Measurements from ENCODE around the gene PLAGL2.
A peak's percentile ranks its signal among the peaks of the same experiment; 100 is the strongest.
"Not testable (repeated sequence)": the region's sequence is repeated elsewhere in the genome, so short reads cannot be mapped to it uniquely, and the experiment has no call there.

The PLAGL2 gene

DNA sequence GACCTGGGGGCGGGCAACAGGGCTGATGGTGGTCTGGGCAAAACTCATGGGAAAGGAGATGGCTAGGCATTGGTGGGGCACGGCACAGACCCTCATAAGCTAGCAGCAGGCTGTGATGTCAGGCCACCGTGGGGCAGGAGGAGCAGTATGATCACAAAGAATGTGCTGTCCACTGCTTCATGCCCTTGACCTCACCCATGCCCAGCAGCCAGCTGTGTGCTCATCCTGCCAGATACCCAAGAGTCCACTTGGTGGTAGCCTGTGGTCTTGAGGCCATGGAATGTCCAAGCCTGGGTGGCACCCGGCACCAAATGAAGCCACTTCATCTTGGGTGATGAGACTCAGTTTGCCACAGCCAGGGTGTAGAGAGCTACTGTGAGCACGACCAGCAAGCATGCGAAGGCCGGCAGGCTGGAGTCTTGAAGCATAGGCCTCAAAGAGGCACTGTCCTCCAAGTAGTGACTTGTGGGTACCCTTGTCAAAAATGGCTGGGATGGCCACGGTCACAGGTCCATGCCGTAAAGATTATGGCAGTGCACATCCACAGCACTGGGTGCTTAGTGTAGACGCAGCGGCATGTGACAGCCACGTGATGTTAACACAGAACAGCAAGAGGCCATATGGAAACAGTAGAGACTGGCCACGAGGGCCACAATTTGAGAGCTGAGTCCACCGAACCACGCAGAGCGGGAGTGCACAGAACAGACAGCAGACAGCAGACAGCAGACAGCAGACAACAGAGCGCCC is 19.0 kb downstream of the PLAGL2 start:
- no peaks in the 10 kb centered on the region for H3K9me3 Mint-ChIP-seq
- peaks cover 41% of the 10 kb centered on the region for H3K4me1 Mint-ChIP-seq (ENCODE audit: low read depth)
- H3K27ac Mint-ChIP-seq: peak overlapping the region; percentile 17
- H3K27me3 Mint-ChIP-seq: no peaks in the 10 kb centered on the region
- peaks cover 17% of the 10 kb centered on the region for H3K36me3 Mint-ChIP-seq (ENCODE audit: low read depth)
- H3K4me3 Mint-ChIP-seq: peak overlapping the region; percentile 36

DNA sequence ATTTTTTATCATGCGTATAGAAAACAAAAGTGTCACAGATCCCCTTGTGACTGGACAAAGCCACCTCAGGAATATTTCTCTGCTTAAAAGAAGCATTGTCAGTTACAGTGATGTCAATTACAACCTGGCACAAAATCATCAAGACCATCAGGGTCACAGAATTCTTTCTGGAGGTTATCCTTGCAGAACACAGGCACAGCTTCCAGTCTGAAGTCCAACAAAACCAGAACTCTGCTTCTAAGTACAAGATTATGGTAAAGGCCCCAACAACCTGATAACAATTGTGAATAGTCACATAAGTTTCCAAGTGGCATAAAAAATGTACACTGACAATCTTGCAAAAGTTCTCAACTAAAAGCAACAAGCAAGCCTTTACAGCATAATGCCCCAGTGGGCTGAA is 21.0 kb downstream of the PLAGL2 start:
- Mint-ChIP-seq H3K27me3 (no peaks in the 10 kb centered on the region), H3K4me3 (no peak overlapping the region), H3K27ac (no peak overlapping the region), H3K4me1 (ENCODE audit: low read depth) (peaks cover 25% of the 10 kb centered on the region), H3K36me3 (ENCODE audit: low read depth) (peaks cover 4% of the 10 kb centered on the region), H3K9me3 (no peaks in the 10 kb centered on the region)

DNA sequence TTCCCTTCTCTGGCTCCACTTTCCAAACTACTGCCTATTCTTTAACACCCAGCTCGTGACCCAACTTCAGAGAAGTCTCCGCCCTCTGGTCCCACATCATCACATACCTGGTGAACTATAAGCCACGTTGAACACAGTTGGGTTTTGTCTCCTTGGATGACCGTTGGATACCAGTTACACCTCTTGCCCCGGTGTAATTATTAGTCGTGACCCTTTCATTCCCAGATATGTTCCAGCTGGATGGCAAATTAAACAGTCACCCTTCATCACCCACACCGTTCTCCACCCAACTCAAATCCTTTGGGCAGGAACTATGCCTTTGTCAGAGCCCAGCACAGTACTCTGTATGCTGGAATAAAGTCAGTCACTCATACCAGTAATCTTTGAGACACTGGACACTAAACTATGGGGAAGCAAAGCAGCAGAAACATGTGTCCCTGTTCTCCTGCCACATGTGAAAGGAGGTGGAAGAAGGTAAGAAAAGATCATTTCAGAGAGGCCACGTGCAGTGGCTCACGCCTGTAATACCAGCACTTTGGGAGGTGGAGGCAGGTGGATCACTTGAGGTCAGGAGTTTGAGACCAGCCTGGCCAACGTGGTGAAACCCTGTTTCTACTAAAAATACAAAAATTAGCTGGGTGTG is 22.5 kb downstream of the PLAGL2 start:
- Mint-ChIP-seq H3K27ac (no peak overlapping the region), H3K4me3 (no peak overlapping the region), H3K27me3 (no peaks in the 10 kb centered on the region), H3K36me3 (ENCODE audit: low read depth) (peaks cover 4% of the 10 kb centered on the region), H3K4me1 (ENCODE audit: low read depth) (peaks cover 13% of the 10 kb centered on the region), H3K9me3 (no peaks in the 10 kb centered on the region)

DNA sequence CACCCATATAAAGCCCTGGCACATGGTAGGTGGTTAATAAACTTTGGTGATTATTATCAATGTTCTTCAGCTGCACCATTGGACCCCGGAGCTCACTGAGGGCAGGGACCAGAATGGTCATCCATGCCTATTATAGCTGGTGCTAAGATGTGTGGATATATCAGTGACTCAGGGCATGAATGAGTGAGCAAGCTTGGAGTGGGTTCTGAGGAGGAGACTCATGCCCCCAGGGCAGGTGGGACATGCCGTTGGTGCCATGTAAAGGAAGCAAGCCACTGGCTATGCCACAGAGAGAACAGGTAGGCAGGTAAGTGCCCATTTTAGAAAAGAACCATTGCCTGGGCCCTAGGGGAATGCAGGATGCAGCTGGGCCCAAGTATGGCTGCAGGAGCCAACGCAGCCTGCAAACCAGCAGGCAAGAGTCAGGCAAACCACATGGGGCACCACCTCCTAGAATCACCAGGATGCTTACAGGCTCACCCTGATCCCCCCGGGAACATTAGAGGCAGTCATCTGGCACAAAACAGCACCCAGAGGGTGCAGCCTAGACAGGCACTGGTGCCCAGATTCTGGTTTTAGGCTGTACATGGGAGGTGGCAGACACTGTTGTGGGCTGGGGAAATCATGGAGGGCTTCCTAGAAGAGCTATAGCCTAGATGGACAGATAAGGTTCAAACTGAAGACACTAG is 23.5 kb downstream of the PLAGL2 start:
- H3K27me3 Mint-ChIP-seq: no peaks in the 10 kb centered on the region
- no peak overlapping the region for H3K27ac Mint-ChIP-seq

DNA sequence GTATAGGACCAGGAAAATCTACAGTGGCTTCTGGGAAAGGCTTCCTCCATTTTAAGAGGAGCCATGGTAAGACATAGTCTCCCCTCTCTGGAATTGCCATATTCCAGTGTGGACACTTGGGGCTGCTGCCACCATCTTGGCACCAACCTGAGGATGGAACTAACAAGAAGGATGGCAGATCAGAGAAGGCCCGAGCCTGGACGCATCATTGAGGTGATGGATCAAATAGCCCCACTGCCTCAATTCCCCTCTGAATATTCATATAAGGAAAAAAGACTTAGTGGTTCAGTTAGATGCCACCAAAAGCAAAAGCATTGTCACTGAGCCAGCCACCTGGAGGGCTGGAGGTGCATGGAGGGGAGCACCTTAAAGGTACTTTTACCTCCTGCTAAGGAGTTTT is 25.9 kb downstream of the PLAGL2 start:
- no peak overlapping the region for H3K4me3 Mint-ChIP-seq
- peaks cover 5% of the 10 kb centered on the region for H3K36me3 Mint-ChIP-seq (ENCODE audit: low read depth)
- no peaks in the 10 kb centered on the region for H3K27me3 Mint-ChIP-seq
- no peak overlapping the region for H3K27ac Mint-ChIP-seq
- no peaks in the 10 kb centered on the region for H3K9me3 Mint-ChIP-seq
- no peaks in the 10 kb centered on the region for H3K4me1 Mint-ChIP-seq (ENCODE audit: low read depth)

More for the DNA sequence above, 23.5 kb downstream of the PLAGL2 start:
- peaks cover 5% of the 10 kb centered on the region for H3K4me1 Mint-ChIP-seq (ENCODE audit: low read depth)
- no peak overlapping the region for H3K4me3 Mint-ChIP-seq
- peaks cover 4% of the 10 kb centered on the region for H3K36me3 Mint-ChIP-seq (ENCODE audit: low read depth)
- H3K9me3 Mint-ChIP-seq: no peaks in the 10 kb centered on the region

DNA sequence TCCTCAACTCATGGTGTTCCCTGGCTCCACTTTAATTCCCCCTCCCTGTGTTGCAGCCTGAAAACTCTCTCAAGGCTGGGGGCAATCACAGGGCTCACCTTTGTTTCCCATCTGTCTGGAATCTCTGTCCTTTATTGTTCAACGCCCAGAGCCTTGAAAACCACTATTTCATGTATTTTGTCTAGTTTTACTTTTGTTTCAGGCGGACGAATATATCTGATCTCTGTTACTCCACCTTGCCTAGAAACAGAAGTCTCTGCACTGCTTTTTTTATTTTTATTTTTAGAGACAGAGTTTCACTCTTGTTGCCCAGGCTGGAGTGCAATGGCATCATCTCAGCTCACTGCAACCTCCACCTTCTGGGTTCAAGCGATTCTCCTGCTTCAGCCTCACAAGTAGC is 27.6 kb downstream of the PLAGL2 start:
- Mint-ChIP-seq H3K36me3 (ENCODE audit: low read depth) (peaks cover 5% of the 10 kb centered on the region), H3K4me3 (no peak overlapping the region), H3K9me3 (no peaks in the 10 kb centered on the region), H3K27me3 (no peaks in the 10 kb centered on the region), H3K4me1 (ENCODE audit: low read depth) (no peaks in the 10 kb centered on the region), H3K27ac (no peak overlapping the region)

DNA sequence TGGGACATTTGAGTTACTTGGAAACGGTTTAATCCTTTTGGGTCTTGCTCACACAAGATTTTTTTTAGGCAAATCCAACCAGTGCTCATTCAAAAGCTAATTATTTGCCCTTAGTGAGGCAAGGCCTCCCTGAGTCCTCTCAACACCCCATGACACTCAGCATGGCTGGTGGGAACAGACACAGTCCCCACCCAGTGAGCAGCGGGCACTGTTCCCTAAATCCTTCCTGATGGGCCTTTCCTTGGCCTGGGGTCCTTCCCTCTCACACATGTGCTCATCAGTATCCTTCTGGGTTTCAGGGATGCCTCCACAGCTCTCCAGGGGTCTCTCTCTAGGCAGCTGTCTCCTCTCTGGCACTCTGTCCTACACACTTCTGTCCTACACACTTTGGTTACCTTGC is 28.0 kb downstream of the PLAGL2 start:
- no peak overlapping the region for H3K27ac Mint-ChIP-seq
- no peaks in the 10 kb centered on the region for H3K9me3 Mint-ChIP-seq
- H3K36me3 Mint-ChIP-seq (ENCODE audit: low read depth): peaks cover 5% of the 10 kb centered on the region
- no peaks in the 10 kb centered on the region for H3K27me3 Mint-ChIP-seq
- no peaks in the 10 kb centered on the region for H3K4me1 Mint-ChIP-seq (ENCODE audit: low read depth)
- no peak overlapping the region for H3K4me3 Mint-ChIP-seq

DNA sequence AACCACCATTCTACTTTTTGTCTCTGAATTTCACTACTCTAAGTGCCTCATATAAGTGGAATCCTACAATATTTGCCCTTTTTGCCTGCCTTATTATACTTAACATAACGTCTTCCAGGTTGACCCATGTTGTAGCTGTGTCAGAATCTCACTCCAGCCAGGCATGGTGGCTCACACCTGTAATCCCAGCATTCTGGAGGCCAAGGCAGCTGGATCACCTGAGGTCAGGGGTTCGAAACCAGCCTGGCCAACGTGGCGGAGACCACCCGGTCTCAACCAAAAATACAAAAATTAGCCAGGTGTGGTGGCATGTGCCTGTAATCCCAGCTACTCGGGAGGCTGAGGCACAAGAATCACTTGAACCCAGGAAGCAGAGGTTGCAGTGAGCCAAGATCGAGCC is 29.8 kb downstream of the PLAGL2 start:
- H3K27ac Mint-ChIP-seq; H3K4me1 Mint-ChIP-seq (ENCODE audit: low read depth); H3K36me3 Mint-ChIP-seq (ENCODE audit: low read depth); H3K9me3 Mint-ChIP-seq; H3K4me3 Mint-ChIP-seq; H3K27me3 Mint-ChIP-seq: not testable (repeated sequence)

DNA sequence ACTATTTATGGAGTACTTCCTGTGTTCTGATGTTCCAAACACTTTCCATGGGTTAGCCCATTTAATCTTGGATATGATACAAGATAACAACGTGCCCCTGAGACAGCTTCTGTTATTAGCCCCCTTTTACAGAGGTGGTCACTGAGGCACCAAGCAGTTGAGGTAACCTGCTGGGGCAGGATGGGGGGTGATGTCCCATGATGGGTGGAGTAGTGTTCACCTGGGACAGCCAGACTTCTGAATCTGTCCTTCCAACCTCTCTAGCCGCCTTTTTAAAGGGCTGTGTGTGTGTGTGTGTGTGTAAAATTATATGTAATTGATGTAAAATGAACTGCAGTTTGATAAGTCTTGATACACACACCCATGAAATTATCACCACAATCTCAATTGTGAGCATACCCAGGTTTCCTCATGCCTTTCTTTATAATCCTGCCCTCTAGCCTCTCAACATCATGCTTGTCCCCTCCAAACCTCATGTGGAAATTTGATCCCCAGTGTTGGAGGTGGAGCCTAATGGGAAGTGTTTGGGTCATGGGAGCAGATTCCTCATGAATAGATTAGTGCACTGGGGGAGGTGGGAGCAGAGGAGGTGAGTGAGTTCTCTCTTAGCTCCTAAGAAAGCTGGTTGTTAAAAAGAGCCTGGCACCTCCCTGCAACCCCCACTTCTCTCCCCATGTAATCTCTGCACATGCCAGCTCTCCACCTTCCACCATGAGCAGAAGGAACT is 39.2 kb downstream of the PLAGL2 start:
- Mint-ChIP-seq H3K36me3 (ENCODE audit: low read depth) (peaks cover 33% of the 10 kb centered on the region), H3K4me3 (no peak overlapping the region), H3K27me3 (no peaks in the 10 kb centered on the region), H3K27ac (no peak overlapping the region), H3K4me1 (ENCODE audit: low read depth) (no peaks in the 10 kb centered on the region), H3K9me3 (no peaks in the 10 kb centered on the region)

DNA sequence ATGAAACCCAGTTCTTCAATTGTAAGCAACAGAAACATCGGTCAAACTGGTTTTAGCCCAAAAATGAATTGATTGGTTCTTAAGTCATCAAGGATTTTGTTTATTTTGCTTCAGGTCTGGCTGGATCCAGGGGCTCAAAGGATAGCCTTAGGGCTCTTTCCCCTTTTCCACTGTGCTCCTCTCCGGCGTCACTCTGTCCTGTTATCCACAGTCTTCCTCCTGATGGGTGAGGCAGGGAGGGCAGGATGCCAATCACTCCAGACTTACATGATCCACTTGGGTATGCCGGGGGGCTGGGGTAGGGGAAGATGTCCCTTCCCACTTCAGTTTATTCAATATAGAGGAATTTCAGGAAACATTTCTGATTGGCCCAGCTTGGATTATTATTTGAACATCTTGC is 40.0 kb downstream of the PLAGL2 start:
- no peak overlapping the region for H3K4me3 Mint-ChIP-seq
- no peaks in the 10 kb centered on the region for H3K27me3 Mint-ChIP-seq
- no peaks in the 10 kb centered on the region for H3K4me1 Mint-ChIP-seq (ENCODE audit: low read depth)
- H3K27ac Mint-ChIP-seq: no peak overlapping the region
- H3K9me3 Mint-ChIP-seq: no peaks in the 10 kb centered on the region
- H3K36me3 Mint-ChIP-seq (ENCODE audit: low read depth): peaks cover 39% of the 10 kb centered on the region

DNA sequence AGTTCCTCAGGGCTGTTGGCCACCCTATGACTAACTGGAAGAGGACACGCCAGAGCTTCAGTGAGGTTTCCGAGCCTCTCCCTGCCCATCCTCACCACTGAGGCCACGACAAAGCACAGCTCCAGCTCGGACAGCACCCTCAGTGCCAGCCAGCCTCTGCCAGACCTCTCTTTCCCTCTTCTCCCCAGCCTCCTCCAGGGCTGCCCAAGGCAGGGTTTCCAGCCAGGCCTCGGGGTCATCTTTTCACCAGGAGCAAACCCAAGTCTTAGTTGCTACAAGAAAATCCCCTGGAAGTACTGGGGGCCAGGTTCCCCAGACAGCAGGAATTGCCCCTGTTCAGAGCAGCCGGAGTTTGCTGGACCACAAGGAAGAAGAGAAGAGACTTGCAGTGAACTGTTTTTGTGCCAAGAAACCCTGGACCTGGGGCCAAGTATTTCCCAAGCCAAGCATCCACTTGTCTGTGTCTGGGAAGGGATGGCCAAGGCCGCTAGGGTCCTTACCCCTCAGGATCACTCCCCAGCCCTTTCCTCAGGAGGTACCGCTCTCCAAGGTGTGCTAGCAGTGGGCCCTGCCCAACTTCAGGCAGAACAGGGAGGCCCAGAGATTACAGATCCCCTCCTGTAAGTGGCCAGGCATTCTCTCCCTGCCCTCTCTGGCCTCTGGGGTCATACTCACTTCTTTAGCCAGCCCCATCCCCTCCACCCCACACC is 41.6 kb downstream of the PLAGL2 start:
- Mint-ChIP-seq H3K4me1 (ENCODE audit: low read depth) (no peaks in the 10 kb centered on the region), H3K36me3 (ENCODE audit: low read depth) (peaks cover 54% of the 10 kb centered on the region), H3K4me3 (no peak overlapping the region), H3K27ac (no peak overlapping the region), H3K9me3 (no peaks in the 10 kb centered on the region), H3K27me3 (no peaks in the 10 kb centered on the region)

DNA sequence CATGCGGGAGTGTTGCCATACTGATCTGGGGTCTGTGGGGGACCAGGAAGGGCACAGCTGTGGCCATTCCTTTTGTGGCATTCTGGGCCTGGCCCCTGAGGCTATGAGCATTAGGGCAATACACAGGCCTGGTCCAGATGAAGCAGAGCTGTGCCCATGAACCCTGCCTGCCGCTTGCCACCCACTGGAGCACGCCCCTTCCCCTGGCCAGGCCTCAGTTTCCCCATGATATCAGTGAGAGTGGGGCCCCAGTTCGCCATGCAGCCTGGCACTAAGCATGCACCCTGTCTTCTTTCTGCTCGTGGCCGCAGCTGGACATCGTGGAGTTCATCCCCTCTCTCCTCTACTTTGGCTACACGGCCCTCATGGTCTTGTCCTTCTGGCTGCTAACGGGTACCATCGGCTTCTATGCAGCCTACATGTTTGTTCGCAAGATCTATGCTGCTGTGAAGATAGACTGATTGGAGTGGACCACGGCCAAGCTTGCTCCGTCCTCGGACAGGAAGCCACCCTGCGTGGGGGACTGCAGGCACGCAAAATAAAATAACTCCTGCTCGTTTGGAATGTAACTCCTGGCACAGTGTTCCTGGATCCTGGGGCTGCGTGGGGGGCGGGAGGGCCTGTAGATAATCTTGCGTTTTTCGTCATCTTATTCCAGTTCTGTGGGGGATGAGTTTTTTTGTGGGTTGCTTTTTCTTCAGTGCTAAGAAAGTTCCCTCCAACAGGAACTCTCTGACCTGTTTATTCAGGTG is 42.4 kb downstream of the PLAGL2 start:
- Mint-ChIP-seq H3K36me3 (ENCODE audit: low read depth) (peaks cover 62% of the 10 kb centered on the region), H3K4me3 (no peak overlapping the region), H3K4me1 (ENCODE audit: low read depth) (no peaks in the 10 kb centered on the region), H3K27ac (no peak overlapping the region), H3K27me3 (no peaks in the 10 kb centered on the region), H3K9me3 (no peaks in the 10 kb centered on the region)

DNA sequence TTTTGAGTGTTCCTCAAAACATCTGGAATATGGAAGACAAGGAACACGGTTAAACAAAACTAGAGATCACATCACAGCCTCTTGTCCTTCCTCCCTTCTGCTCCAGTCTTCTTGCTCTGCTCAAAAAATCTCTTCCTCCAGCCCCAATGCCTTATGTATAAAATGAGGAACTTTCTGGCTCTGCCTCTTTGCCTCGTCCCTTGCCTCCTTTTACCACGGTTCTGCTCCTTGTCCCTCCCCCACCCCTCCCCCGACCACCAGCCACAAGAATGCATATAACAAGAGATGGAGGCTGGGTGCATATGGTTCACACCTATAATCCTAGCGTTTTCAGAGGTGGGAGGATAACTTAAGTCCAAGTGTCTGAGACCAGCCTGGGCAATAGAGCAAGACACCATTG is 43.6 kb downstream of the PLAGL2 start:
- Mint-ChIP-seq H3K27me3 (no peaks in the 10 kb centered on the region), H3K9me3 (no peaks in the 10 kb centered on the region), H3K4me3 (no peak overlapping the region), H3K27ac (no peak overlapping the region), H3K4me1 (ENCODE audit: low read depth) (peaks cover 1% of the 10 kb centered on the region), H3K36me3 (ENCODE audit: low read depth) (peaks cover 72% of the 10 kb centered on the region)

DNA sequence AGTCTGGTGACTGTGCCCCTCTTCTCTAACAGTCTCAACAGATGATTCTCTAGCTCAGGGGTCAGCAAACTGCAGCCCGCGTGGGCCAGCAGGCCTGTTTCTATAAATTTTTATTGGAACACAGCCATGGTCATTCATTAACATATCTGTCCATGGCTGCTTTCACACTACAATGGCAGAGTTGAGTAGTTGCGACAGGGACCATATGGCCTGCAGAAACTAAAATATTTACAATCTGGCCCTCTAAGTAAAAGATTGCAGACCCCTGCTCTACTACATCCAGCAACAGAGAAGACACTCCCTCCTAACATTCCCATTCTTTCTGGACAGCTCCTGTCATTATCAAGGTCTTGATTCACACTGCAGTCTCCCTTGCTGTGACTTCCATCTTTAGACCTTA is 45.2 kb downstream of the PLAGL2 start:
- no peak overlapping the region for H3K27ac Mint-ChIP-seq
- peaks cover 81% of the 10 kb centered on the region for H3K36me3 Mint-ChIP-seq (ENCODE audit: low read depth)
- H3K27me3 Mint-ChIP-seq: no peaks in the 10 kb centered on the region
- H3K9me3 Mint-ChIP-seq: no peaks in the 10 kb centered on the region
- peaks cover 7% of the 10 kb centered on the region for H3K4me1 Mint-ChIP-seq (ENCODE audit: low read depth)
- no peak overlapping the region for H3K4me3 Mint-ChIP-seq
